Measurements from ENCODE around the gene PORCN.

The PORCN gene

DNA sequence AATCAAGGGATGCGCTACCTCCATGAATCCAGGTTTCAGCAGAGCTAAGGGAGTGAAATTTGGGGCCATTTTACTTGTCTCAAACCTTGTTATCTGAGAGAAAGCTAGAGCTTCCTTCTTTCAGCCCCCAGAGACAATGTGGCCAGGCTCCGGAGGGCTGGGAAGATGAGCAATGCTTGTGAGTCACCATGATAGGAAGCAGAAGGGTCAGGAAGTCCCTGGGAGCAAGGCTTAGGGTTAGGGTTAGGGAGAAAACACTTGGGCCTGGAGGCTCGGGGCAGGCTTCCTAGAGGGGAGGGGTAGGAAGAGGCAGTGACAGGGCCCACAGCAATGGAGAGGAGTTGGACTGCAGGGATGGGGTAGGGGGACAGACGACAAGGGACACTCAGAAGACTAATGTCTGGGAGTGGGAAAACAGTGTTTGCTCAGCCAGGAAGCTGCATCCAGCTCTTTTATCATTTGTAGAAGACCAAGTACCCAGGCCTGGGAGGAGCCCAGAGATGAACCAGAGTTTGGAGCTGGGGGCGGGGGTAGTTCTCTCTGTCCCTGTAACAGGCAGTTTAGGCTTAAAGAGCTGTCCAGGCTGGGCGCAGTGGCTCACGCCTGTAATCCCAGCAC lies 16.4 kb upstream of the PORCN start:
- TF ChIP-seq, protein P1, sequence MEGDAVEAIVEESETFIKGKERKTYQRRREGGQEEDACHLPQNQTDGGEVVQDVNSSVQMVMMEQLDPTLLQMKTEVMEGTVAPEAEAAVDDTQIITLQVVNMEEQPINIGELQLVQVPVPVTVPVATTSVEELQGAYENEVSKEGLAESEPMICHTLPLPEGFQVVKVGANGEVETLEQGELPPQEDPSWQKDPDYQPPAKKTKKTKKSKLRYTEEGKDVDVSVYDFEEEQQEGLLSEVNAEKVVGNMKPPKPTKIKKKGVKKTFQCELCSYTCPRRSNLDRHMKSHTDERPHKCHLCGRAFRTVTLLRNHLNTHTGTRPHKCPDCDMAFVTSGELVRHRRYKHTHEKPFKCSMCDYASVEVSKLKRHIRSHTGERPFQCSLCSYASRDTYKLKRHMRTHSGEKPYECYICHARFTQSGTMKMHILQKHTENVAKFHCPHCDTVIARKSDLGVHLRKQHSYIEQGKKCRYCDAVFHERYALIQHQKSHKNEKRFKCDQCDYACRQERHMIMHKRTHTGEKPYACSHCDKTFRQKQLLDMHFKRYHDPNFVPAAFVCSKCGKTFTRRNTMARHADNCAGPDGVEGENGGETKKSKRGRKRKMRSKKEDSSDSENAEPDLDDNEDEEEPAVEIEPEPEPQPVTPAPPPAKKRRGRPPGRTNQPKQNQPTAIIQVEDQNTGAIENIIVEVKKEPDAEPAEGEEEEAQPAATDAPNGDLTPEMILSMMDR (IDR thresholded peaks at IDR 0.05; ENCODE audit: low read depth, low read length, missing control alignments): no peak
- DNase-seq (ENCODE audit: low read depth): no peak
- no peak overlapping the region for H3K4me3 ChIP-seq (ENCODE audit: low read depth, low read length)

DNA sequence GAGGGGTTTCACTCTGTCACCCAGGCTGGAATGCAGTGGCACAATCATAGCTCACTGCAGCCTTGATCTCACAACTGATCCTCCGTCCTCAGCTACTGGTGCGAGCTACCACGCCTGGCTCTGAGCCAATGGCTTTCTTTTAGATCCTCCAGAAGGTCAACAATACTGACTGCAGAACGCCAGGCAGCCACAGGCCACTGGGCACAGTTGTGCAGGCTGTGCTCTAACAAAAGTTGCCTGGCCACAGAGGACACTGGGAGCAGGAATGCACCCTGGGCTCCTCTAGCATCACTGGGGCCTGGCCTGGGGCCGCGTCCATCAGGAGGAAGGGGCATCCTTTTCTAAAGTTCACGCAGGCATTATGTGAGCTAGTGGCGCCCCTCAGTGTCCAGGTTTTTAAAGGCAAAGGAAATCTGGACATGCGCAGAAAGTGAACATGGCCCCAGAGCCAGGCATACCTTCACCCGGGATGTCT lies 14.9 kb upstream of the PORCN start:
- DNase-seq (ENCODE audit: low read depth): no peak
- no peak overlapping the region for H3K4me3 ChIP-seq (ENCODE audit: low read depth, low read length)
- TF ChIP-seq, protein P1 (IDR thresholded peaks at IDR 0.05; ENCODE audit: low read depth, low read length, missing control alignments): no peak

DNA sequence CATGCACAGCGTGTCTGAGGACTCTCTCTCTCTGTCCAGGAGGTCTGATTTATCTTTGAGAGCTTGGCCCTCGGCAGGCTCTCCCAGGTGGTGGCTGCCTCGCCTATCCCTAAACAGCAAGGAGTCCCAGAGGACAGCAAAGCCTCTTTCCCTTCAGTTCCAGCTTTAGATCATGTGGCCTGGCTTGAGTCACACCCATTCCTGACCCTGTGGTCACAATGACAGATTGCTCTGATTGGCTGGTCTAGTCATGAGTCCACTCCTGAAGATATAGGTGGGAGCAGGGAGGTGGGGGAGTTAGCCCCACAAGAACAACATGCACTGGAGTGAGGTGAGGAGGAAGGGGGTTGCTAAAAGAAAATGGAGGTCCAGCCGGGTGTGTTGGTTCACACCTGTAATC lies 12.1 kb upstream of the PORCN start:
- H3K4me3 ChIP-seq (ENCODE audit: low read depth, low read length): no peak overlapping the region
- TF ChIP-seq, protein P1 (IDR thresholded peaks at IDR 0.05; ENCODE audit: low read depth, low read length, missing control alignments): no peak
- no peak for DNase-seq (ENCODE audit: low read depth)

DNA sequence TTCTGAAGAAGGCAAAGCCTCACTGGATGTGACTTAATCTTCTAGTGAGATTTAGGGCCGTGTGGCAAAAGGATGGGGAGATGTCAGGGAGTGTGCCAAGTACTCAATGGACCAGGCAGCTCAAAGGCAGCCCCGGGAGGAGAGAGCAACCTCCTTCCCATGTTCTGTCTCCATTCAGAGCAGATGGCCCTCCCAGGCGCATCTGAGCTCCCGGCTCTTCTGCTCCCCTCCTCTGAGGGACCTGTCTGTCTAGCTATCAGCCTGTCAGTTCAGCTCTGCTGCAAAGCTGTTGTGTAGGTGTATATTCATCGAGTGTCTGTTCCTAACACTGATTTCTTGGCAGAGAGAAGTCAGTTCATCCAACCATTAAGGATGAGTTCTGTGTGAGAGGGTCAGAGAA lies 10.9 kb upstream of the PORCN start:
- DNase-seq (ENCODE audit: low read depth): no peak
- no peak overlapping the region for H3K4me3 ChIP-seq (ENCODE audit: low read depth, low read length)
- TF ChIP-seq, protein P1 (IDR thresholded peaks at IDR 0.05; ENCODE audit: low read depth, low read length, missing control alignments): no peak

DNA sequence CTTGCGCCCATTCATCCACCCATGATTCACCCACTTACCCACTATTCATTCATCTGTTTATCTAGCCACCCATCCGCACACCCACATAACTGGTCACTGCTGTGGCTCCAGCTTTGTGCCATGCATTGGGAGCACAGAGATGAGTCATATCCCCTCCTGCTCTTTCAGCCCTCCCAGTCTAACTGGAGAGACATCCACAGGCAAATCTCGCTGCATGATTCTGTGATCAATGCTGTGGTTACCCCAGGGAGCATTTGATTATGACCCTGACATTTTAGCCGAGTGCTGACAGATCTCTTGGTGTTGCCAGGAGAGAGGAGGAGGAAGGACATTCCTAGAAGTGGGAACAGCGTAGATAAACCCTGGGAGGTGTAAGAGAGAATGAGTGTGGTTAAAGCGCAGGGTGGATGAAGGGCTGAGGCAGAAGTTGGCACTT lies 10.4 kb upstream of the PORCN start:
- TF ChIP-seq, protein P1 (IDR thresholded peaks at IDR 0.05; ENCODE audit: low read depth, low read length, missing control alignments): no peak
- no peak overlapping the region for H3K4me3 ChIP-seq (ENCODE audit: low read depth, low read length)
- no peak for DNase-seq (ENCODE audit: low read depth)

DNA sequence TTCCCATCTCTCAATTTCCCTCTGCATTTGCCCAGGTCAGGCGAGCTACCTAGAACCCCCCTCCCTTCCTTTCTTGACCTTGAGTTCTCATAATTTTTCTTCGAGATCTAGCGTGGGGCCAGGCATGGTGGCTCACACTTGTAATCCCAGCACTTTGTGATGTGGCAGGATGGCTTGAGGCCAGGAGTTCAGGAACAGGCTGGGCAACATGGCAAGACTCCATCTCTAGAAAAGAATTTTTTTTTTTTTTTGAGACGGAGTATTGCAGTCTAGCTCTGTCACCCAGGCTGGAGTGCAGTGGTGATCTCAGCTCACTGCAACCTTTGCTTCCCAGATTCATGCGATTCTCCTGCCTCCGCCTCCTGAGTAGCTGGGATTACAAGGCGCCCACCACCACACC lies 4.5 kb upstream of the PORCN start:
- DNase-seq (ENCODE audit: low read depth): no peak

More for the DNA sequence above, 4.5 kb upstream of the PORCN start:
- H3K4me3 ChIP-seq (ENCODE audit: low read depth, low read length): no peak overlapping the region
- TF ChIP-seq, protein P1 (IDR thresholded peaks at IDR 0.05; ENCODE audit: low read depth, low read length, missing control alignments): no peak

All from GM12864 (cell line).